Mesenchymal stem cell (in vitro differentiated cells and primary cell): ENCODE measurements around the gene SEZ6.

ENCODE experiments used
- DNase-seq: peaks from one replicate; pipeline ENCODE4 v3.0.0-alpha.2; 2013
- H2AFZ ChIP-seq: one replicate; pipeline ENCODE4 v1.6.1; 2013; ENCODE audit warnings: low read depth, mild to moderate bottlenecking, control low read depth, inconsistent platforms, low read length, moderate library complexity
- H2AK5ac ChIP-seq: 2 replicates; pipeline ENCODE4 v1.6.1; 2013; ENCODE audit warnings: low read length, moderate library complexity, mild to moderate bottlenecking, inconsistent platforms; ENCODE audit not compliant: severe bottlenecking
- H2BK120ac ChIP-seq: one replicate; pipeline ENCODE4 v1.6.1; 2013; ENCODE audit warnings: low read depth, mild to moderate bottlenecking, inconsistent platforms, low read length, moderate library complexity
- H2BK12ac ChIP-seq, 2 experiments: one replicate each; pipeline ENCODE4 v1.6.1; 2013; ENCODE audit warnings: inconsistent platforms in 2 of 2, low read length in 2 of 2, mild to moderate bottlenecking in 2 of 2, moderate library complexity in 2 of 2, control low read depth in 1 of 2
- H2BK15ac ChIP-seq: one replicate; pipeline ENCODE4 v1.6.1; 2013; ENCODE audit warnings: mild to moderate bottlenecking, low read depth, inconsistent platforms; ENCODE audit not compliant: poor library complexity, severe bottlenecking
- H2BK5ac ChIP-seq: 2 replicates; pipeline ENCODE4 v1.6.1; 2013; ENCODE audit warnings: low read depth, mild to moderate bottlenecking, low read length, control low read depth, inconsistent platforms; ENCODE audit not compliant: poor library complexity, severe bottlenecking
- H3K14ac ChIP-seq, 2 experiments: one replicate each; pipeline ENCODE4 v1.6.1; 2013; ENCODE audit warnings: inconsistent platforms in 2 of 2, low read length in 2 of 2, control low read depth in 1 of 2, mild to moderate bottlenecking in 1 of 2, moderate library complexity in 1 of 2
- H3K18ac ChIP-seq, 2 experiments: one replicate each; pipeline ENCODE4 v1.6.1; 2013; ENCODE audit warnings: inconsistent platforms in 2 of 2, low read length in 2 of 2, control low read depth in 1 of 2, low read depth in 1 of 2, mild to moderate bottlenecking in 1 of 2
- H3K23ac ChIP-seq, 2 experiments: one replicate each; pipeline ENCODE4 v1.6.1; 2013; ENCODE audit warnings: inconsistent platforms in 2 of 2, low read length in 2 of 2, mild to moderate bottlenecking in 2 of 2, moderate library complexity in 2 of 2, control low read depth in 1 of 2
- H3K27ac ChIP-seq: 2 replicates; pipeline ENCODE4 v1.5.1; 2013; ENCODE audit warnings: mild to moderate bottlenecking, moderate library complexity, low read length, control low read depth, inconsistent platforms; ENCODE audit not compliant: poor library complexity, severe bottlenecking
- H3K27me3 ChIP-seq, 2 experiments: 2 replicates each; pipeline versions ENCODE4 v1.6.1 to v1.7.0; 2013; ENCODE audit warnings: low read length in 2 of 2, mild to moderate bottlenecking in 2 of 2, moderate library complexity in 2 of 2, control low read depth in 1 of 2, inconsistent platforms in 1 of 2; ENCODE audit not compliant: control insufficient read depth in 1 of 2, insufficient read depth in 1 of 2
- H3K36me3 ChIP-seq, 2 experiments: 2 replicates each; pipeline versions ENCODE4 v1.6.1 to v1.7.0; 2013; ENCODE audit warnings: low read length in 2 of 2, control low read depth in 1 of 2, inconsistent platforms in 1 of 2, low read depth in 1 of 2, mild to moderate bottlenecking in 1 of 2; ENCODE audit not compliant: insufficient read depth in 2 of 2, control insufficient read depth in 1 of 2
- H3K4ac ChIP-seq, 2 experiments: one replicate each; pipeline ENCODE4 v1.6.1; 2013; ENCODE audit warnings: inconsistent platforms in 2 of 2, low read length in 2 of 2, mild to moderate bottlenecking in 2 of 2, moderate library complexity in 2 of 2, control low read depth in 1 of 2, low read depth in 1 of 2
- H3K4me1 ChIP-seq: 2 replicates; pipeline ENCODE4 v1.6.1; 2013; ENCODE audit warnings: low read depth, low read length, control low read depth; ENCODE audit not compliant: control insufficient read depth, insufficient read depth
- H3K4me2 ChIP-seq: 2 replicates; pipeline ENCODE4 v1.6.1; 2013; ENCODE audit warnings: low read length, mild to moderate bottlenecking, inconsistent platforms; ENCODE audit not compliant: poor library complexity, severe bottlenecking
- H3K4me3 ChIP-seq, 2 experiments: 2 replicates each; pipeline versions ENCODE4 v1.5.1 to v1.7.0; 2013; ENCODE audit warnings: low read length in 2 of 2, mild to moderate bottlenecking in 2 of 2, control low read depth in 1 of 2, low read depth in 1 of 2; ENCODE audit not compliant: insufficient read depth in 1 of 2
- H3K79me1 ChIP-seq: replicated peaks from 2 replicates; pipeline ENCODE4 v1.6.1; 2013; ENCODE audit warnings: mild to moderate bottlenecking, control low read depth, low read length, inconsistent platforms; ENCODE audit not compliant: poor library complexity, severe bottlenecking
- H3K9ac ChIP-seq: 2 replicates; pipeline ENCODE4 v1.7.0; 2013; ENCODE audit warnings: mild to moderate bottlenecking, low read length, moderate library complexity
- H3K9me3 ChIP-seq: 2 replicates; pipeline ENCODE4 v1.7.0; 2013; ENCODE audit warnings: mild to moderate bottlenecking, low read length; ENCODE audit not compliant: control insufficient read depth
- H4K8ac ChIP-seq: one replicate; pipeline ENCODE4 v1.6.1; 2013; ENCODE audit warnings: inconsistent platforms, mild to moderate bottlenecking, low read length, moderate library complexity
- H4K91ac ChIP-seq: one replicate; pipeline ENCODE4 v1.6.1; 2013; ENCODE audit warnings: mild to moderate bottlenecking, low read length, inconsistent platforms
- WGBS: methylation state at CpG from one replicate; pipeline ENCODE4 v1.1.7; 2013; ENCODE audit warnings: mixed read lengths; 5-methylcytosine and 5-hydroxymethylcytosine counted together

SEZ6 gene

GRCh38 chr17:29007456-29007855 lies 1.6 kb upstream of the SEZ6 start:
- no peak overlapping the region for H2AK5ac ChIP-seq
- WGBS, result 72% methylated on average over 2 of the region's 2 CpGs
- no peak for DNase-seq

DNA sequence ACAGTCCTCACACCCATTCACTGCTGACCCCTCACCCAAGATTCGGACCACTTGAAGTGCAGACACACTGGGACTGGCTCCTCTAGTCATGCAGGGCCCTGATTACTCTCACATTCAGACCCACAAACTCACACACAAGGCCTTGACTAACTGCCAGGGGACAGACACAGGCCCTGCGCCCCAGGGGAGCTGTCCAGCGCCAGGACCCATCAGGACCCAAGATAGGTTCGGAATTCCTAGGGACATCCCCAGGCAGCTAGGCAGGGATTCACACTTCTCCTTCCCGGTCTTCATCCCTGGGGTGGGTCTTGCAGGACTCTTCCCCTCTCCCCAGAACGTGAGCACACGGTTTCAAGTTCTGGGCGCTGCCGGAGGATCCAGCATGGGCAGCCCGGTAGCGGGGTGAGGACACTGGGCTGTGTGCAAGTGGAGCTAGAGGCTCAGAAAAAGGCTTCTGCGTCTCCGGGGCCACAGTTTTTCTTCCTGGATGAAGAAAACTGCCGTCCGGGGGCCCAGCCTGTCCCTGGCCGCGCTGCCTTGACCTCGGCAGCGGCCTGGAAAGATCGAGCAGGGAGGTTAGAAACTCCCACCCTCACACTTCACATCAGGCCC lies 1.6 kb downstream of the SEZ6 start:
- no peak overlapping the region for H2AK5ac ChIP-seq
- H4K91ac ChIP-seq, result no peak overlapping the region
- peak; percentile 33 for DNase-seq
- H2BK5ac ChIP-seq, result no peak overlapping the region
- no peak overlapping the region for H3K4me3 ChIP-seq
- H4K8ac ChIP-seq, result no peak overlapping the region
- H3K27ac ChIP-seq, result no peak overlapping the region
- H3K4ac ChIP-seq, result no peak overlapping the region
- peaks cover 90 to 94% of the 10 kb centered on the region in 2 experiments for H3K27me3 ChIP-seq
- no peak overlapping the region for H2BK12ac ChIP-seq
- WGBS, result 72% methylated on average over 20 of the region's 20 CpGs
- no peak overlapping the region for H3K9ac ChIP-seq
- no peak overlapping the region for H3K4me2 ChIP-seq
- no peak overlapping the region for H2AFZ ChIP-seq
- H2BK15ac ChIP-seq, result no peak overlapping the region
- H3K18ac ChIP-seq, result no peak overlapping the region
- H3K36me3 ChIP-seq, result no peaks in the 10 kb centered on the region
- H3K79me1 ChIP-seq, result no peaks in the 10 kb centered on the region
- no peaks in the 10 kb centered on the region for H3K9me3 ChIP-seq
- H3K23ac ChIP-seq, result peak overlapping the region in 1 of 2 experiments; percentile 46
- no peak overlapping the region for H3K14ac ChIP-seq
- no peak overlapping the region for H2BK120ac ChIP-seq
- H3K4me1 ChIP-seq, result peaks cover 11% of the 10 kb centered on the region

More at GRCh38 chr17:29007456-29007855, 1.6 kb upstream of the SEZ6 start:
- peaks cover 90 to 94% of the 10 kb centered on the region in 2 experiments for H3K27me3 ChIP-seq
- no peaks in the 10 kb centered on the region for H3K36me3 ChIP-seq
- no peak overlapping the region for H3K4me3 ChIP-seq
- no peak overlapping the region for H2BK120ac ChIP-seq
- H3K14ac ChIP-seq, result no peak overlapping the region
- H2BK15ac ChIP-seq, result no peak overlapping the region
- H3K27ac ChIP-seq, result no peak overlapping the region
- H2BK5ac ChIP-seq, result no peak overlapping the region
- H4K8ac ChIP-seq, result no peak overlapping the region
- no peak overlapping the region for H3K18ac ChIP-seq
- no peaks in the 10 kb centered on the region for H3K79me1 ChIP-seq
- no peak overlapping the region for H3K4me2 ChIP-seq
- no peak overlapping the region for H4K91ac ChIP-seq
- peaks cover 11% of the 10 kb centered on the region for H3K4me1 ChIP-seq
- H3K4ac ChIP-seq, result no peak overlapping the region
- H2AFZ ChIP-seq, result no peak overlapping the region
- H3K23ac ChIP-seq, result no peak overlapping the region
- no peak overlapping the region for H2BK12ac ChIP-seq
- H3K9ac ChIP-seq, result no peak overlapping the region
- H3K9me3 ChIP-seq, result no peaks in the 10 kb centered on the region

- no peaks in the 10 kb centered on the region for H3K36me3 ChIP-seq
- no peak overlapping the region for H3K4me2 ChIP-seq
- WGBS, result 65% methylated on average over 12 of the region's 12 CpGs
- no peak overlapping the region for H2BK120ac ChIP-seq
- H2BK15ac ChIP-seq, result no peak overlapping the region
- H3K23ac ChIP-seq, result no peak overlapping the region
- H3K79me1 ChIP-seq, result no peaks in the 10 kb centered on the region
- no peak overlapping the region for H3K27ac ChIP-seq
- no peak overlapping the region for H4K91ac ChIP-seq
- H3K4ac ChIP-seq, result no peak overlapping the region
- H3K14ac ChIP-seq, result no peak overlapping the region
- no peak for DNase-seq
- H4K8ac ChIP-seq, result no peak overlapping the region
- H2BK5ac ChIP-seq, result no peak overlapping the region
- H3K9ac ChIP-seq, result no peak overlapping the region
- no peak overlapping the region for H3K4me3 ChIP-seq
- no peak overlapping the region for H2AFZ ChIP-seq
- H3K4me1 ChIP-seq, result peaks cover 11% of the 10 kb centered on the region
- H3K9me3 ChIP-seq, result no peaks in the 10 kb centered on the region
- peaks cover 94% of the 10 kb centered on the region in 2 experiments for H3K27me3 ChIP-seq
- no peak overlapping the region for H2AK5ac ChIP-seq
- no peak overlapping the region for H3K18ac ChIP-seq
- no peak overlapping the region for H2BK12ac ChIP-seq
Measured at GRCh38 chr17:29003289-29003688, 2.5 kb downstream of the SEZ6 start.

GRCh38 chr17:29002811-29003210 lies 3.0 kb downstream of the SEZ6 start:
- WGBS, result 33% methylated on average over 3 of the region's 4 CpGs

More at GRCh38 chr17:29002811-29003210, 3.0 kb downstream of the SEZ6 start:
- DNase-seq, result no peak
- H3K9ac ChIP-seq, result no peak overlapping the region
- no peak overlapping the region for H3K14ac ChIP-seq
- no peaks in the 10 kb centered on the region for H3K79me1 ChIP-seq
- H3K18ac ChIP-seq, result no peak overlapping the region
- no peak overlapping the region for H3K23ac ChIP-seq
- no peaks in the 10 kb centered on the region for H3K36me3 ChIP-seq
- H2AK5ac ChIP-seq, result no peak overlapping the region
- H4K8ac ChIP-seq, result no peak overlapping the region
- no peak overlapping the region for H3K4me3 ChIP-seq
- H3K4me1 ChIP-seq, result peaks cover 11% of the 10 kb centered on the region
- no peaks in the 10 kb centered on the region for H3K9me3 ChIP-seq
- H2BK5ac ChIP-seq, result no peak overlapping the region
- H2BK120ac ChIP-seq, result no peak overlapping the region
- no peak overlapping the region for H3K27ac ChIP-seq
- H3K27me3 ChIP-seq, result peaks cover 94% of the 10 kb centered on the region in 2 experiments
- H3K4ac ChIP-seq, result no peak overlapping the region
- H2BK15ac ChIP-seq, result no peak overlapping the region
- H2AFZ ChIP-seq, result no peak overlapping the region
- no peak overlapping the region for H2BK12ac ChIP-seq
- H3K4me2 ChIP-seq, result no peak overlapping the region
- no peak overlapping the region for H4K91ac ChIP-seq
